Measurements from ENCODE around the gene SPOP.

DNA sequence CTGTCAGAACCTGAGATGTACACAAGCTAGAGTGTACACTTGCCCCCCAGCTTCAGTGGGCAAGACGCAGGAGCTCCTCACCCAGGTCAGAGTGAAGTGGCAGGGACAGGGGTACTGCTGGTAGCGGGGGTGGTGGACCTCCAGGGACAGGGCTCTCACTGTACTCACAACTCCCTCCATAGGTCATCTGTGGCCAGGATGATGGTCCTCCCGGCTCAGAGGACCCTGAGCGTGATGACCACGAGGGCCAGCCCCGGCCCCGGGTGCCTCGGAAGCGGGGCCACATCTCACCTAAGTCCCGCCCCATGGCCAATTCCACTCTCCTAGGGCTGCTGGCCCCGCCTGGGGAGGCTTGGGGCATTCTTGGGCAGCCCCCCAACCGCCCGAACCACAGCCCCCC is 99.5 kb downstream of the SPOP start:
- no peak for TF ChIP-seq CTCF (conservative IDR thresholded peaks at IDR 0.05)
- TF ChIP-seq ZFX (IDR thresholded peaks at IDR 0.05) = no peak

Measured in C4-2B (cell line).